LNCaP clone FGC (cell line): Measurements from ENCODE around the gene MAML3.
A peak's percentile ranks its signal among the peaks of the same experiment; 100 is the strongest.

Source experiments
- DNase-seq: peaks from one replicate; pipeline ENCODE4 v3.0.0-alpha.2; 2011; ENCODE audit warnings: low read depth
- H3K4me3 ChIP-seq: 2 replicates; pipeline ENCODE4 v1.5.1; 2011; ENCODE audit warnings: mild to moderate bottlenecking, low read depth, low read length, control low read depth
- CTCF ChIP-seq: IDR thresholded peaks from 2 replicates; pipeline ENCODE4 v1.5.1; 2012; ENCODE audit warnings: mild to moderate bottlenecking; ENCODE audit not compliant: control insufficient read depth, insufficient read depth; ENCODE audit errors: extremely low read depth

Gene MAML3

GRCh38 chr4:140059159-140059558 lies 94.8 kb downstream of the MAML3 start:
- no peak overlapping the region for H3K4me3 ChIP-seq
- no peak for DNase-seq
- no peak for TF ChIP-seq CTCF

GRCh38 chr4:140057701-140058100 lies 96.3 kb downstream of the MAML3 start:
- no peak for DNase-seq
- no peak for TF ChIP-seq CTCF
- H3K4me3 ChIP-seq = no peak overlapping the region

- H3K4me3 ChIP-seq = no peak overlapping the region
- no peak for DNase-seq
- TF ChIP-seq CTCF = no peak
Observed at GRCh38 chr4:140056015-140056414, 98.0 kb downstream of the MAML3 start.

- DNase-seq = no peak
- no peak overlapping the region for H3K4me3 ChIP-seq
- no peak for TF ChIP-seq CTCF
Observed at GRCh38 chr4:140054861-140055260, 99.1 kb downstream of the MAML3 start.

GRCh38 chr4:140053185-140053584 lies 100.8 kb downstream of the MAML3 start:
- no peak overlapping the region for H3K4me3 ChIP-seq
- DNase-seq = no peak
- no peak for TF ChIP-seq CTCF

GRCh38 chr4:140052050-140052449 lies 101.9 kb downstream of the MAML3 start:
- TF ChIP-seq CTCF = peak; percentile 43
- H3K4me3 ChIP-seq = no peak overlapping the region
- DNase-seq = no peak

GRCh38 chr4:140049849-140050637 lies 103.9 kb downstream of the MAML3 start:
- DNase-seq = no peak
- no peak overlapping the region for H3K4me3 ChIP-seq

More at GRCh38 chr4:140049849-140050637, 103.9 kb downstream of the MAML3 start:
- peak; percentile 35; the same call in 1 of the 2 replicates for TF ChIP-seq CTCF
